CD14-positive monocyte (primary cell): ENCODE data around the gene GTF2H4. TPM values are rescaled to one million over a fixed set of nuclear protein-coding genes. Genes with fewer than 3 reads are reported as not detected.

ENCODE experiments used
- DNase-seq, 3 donors: peaks; one replicate each; pipeline ENCODE4 v3.0.0-alpha.2; 2011 to 2022
- H2AFZ ChIP-seq: 2 replicates; pipeline ENCODE4 v1.6.0; 2012; ENCODE audit warnings: mild to moderate bottlenecking, low read depth, low read length, inconsistent platforms; ENCODE audit not compliant: insufficient read depth, poor library complexity, severe bottlenecking
- H3K27ac ChIP-seq, 2 donors: 1 replicate in 1 of 2; 2 replicates in 1 of 2; pipeline ENCODE4 v1.5.1; 2012 to 2013; ENCODE audit warnings: low read length in 2 of 2, control low read depth in 1 of 2, inconsistent platforms in 1 of 2, low read depth in 1 of 2, mild to moderate bottlenecking in 1 of 2
- H3K27me3 ChIP-seq, 2 donors: one replicate each; pipeline versions ENCODE4 v1.6.0 to v1.6.1; 2011 to 2013; ENCODE audit warnings: low read length in 2 of 2; ENCODE audit not compliant: control insufficient read depth in 2 of 2, insufficient read depth in 2 of 2
- H3K36me3 ChIP-seq, 2 donors: replicated peaks in 1 of 2; 1 replicate in 1 of 2; 2 replicates in 1 of 2; pipeline versions ENCODE4 v1.5.1 to v1.6.1; 2012 to 2013; ENCODE audit warnings: low read length in 2 of 2, control low read depth in 1 of 2, inconsistent platforms in 1 of 2, mild to moderate bottlenecking in 1 of 2; ENCODE audit not compliant: insufficient read depth in 2 of 2, control insufficient read depth in 1 of 2
- H3K4me1 ChIP-seq, 2 donors: 1 replicate in 1 of 2; 2 replicates in 1 of 2; pipeline versions ENCODE4 v1.5.1 to v1.6.1; 2012 to 2013; ENCODE audit warnings: low read length in 2 of 2, control low read depth in 1 of 2, inconsistent platforms in 1 of 2, mild to moderate bottlenecking in 1 of 2, moderate library complexity in 1 of 2; ENCODE audit not compliant: insufficient read depth in 2 of 2, control insufficient read depth in 1 of 2
- H3K4me2 ChIP-seq: replicated peaks from 2 replicates; pipeline ENCODE3; 2012; ENCODE audit warnings: low read length, moderate library complexity, mild to moderate bottlenecking; ENCODE audit not compliant: poor library complexity, severe bottlenecking; ENCODE audit errors: extremely low read depth
- H3K4me3 ChIP-seq, 3 experiments: fragments of 200-600 bp in 1 of 3; sonication (generic) in 1 of 3; replicated peaks in 1 of 3; 1 replicate in 2 of 3; 2 replicates in 1 of 3; pipeline ENCODE4 v1.5.1; 2011 to 2013; ENCODE audit warnings: low read length in 3 of 3, mild to moderate bottlenecking in 3 of 3, control low read depth in 2 of 3, low read depth in 2 of 3, inconsistent platforms in 1 of 3, moderate library complexity in 1 of 3
- H3K79me2 ChIP-seq: 2 replicates; pipeline ENCODE4 v1.6.0; 2012; ENCODE audit warnings: mild to moderate bottlenecking, control low read depth, inconsistent platforms, low read length, moderate library complexity; ENCODE audit not compliant: insufficient read depth
- H3K9ac ChIP-seq: 2 replicates; pipeline ENCODE4 v1.6.0; 2017; ENCODE audit warnings: low read length, mild to moderate bottlenecking; ENCODE audit not compliant: insufficient read depth, poor library complexity, severe bottlenecking
- H3K9me3 ChIP-seq, 2 donors: replicated peaks in 1 of 2; 1 replicate in 1 of 2; 2 replicates in 1 of 2; pipeline versions ENCODE4 v1.5.1 to v1.6.1; 2012 to 2013; ENCODE audit warnings: low read length in 2 of 2, control low read depth in 1 of 2; ENCODE audit not compliant: control insufficient read depth in 1 of 2, insufficient read depth in 1 of 2
- H4K20me1 ChIP-seq: 2 replicates; pipeline ENCODE4 v1.6.0; 2012; ENCODE audit warnings: mild to moderate bottlenecking, low read length, control low read depth, moderate library complexity; ENCODE audit not compliant: insufficient read depth
- H3K27ac Mint-ChIP-seq, 7 donors: one replicate each; pipeline ENCODE4 v1.8.0; 2020; ENCODE audit warnings: mild to moderate bottlenecking in 7 of 7, mixed read lengths in 7 of 7, moderate library complexity in 6 of 7, inconsistent platforms in 2 of 7
- H3K27me3 Mint-ChIP-seq, 3 donors: one replicate each; pipeline ENCODE4 v1.8.0; 2021 to 2022; ENCODE audit warnings: low read depth in 3 of 3, mild to moderate bottlenecking in 3 of 3, mixed read lengths in 3 of 3, moderate library complexity in 3 of 3, inconsistent platforms in 1 of 3
- H3K36me3 Mint-ChIP-seq, 2 donors: one replicate each; pipeline ENCODE4 v1.8.0; 2020; ENCODE audit warnings: mixed read lengths in 2 of 2, inconsistent platforms in 1 of 2, mild to moderate bottlenecking in 1 of 2
- H3K4me1 Mint-ChIP-seq: one replicate; pipeline ENCODE4 v1.8.0; 2020; ENCODE audit warnings: mild to moderate bottlenecking, mixed read lengths
- H3K4me3 Mint-ChIP-seq, 2 donors: one replicate each; pipeline ENCODE4 v1.8.0; 2020; ENCODE audit warnings: mild to moderate bottlenecking in 2 of 2, mixed read lengths in 2 of 2, moderate library complexity in 1 of 2
- H3K9me3 Mint-ChIP-seq, 7 donors: one replicate each; pipeline ENCODE4 v1.8.0; 2020 to 2022; ENCODE audit warnings: mixed read lengths in 7 of 7, mild to moderate bottlenecking in 6 of 7, moderate library complexity in 6 of 7, inconsistent platforms in 2 of 7
- WGBS: methylation state at CpG from one replicate; pipeline ENCODE4 v1.1.5; 2013; ENCODE audit warnings: missing lambda C conversion rate; ENCODE audit not compliant: insufficient coverage; 5-methylcytosine and 5-hydroxymethylcytosine counted together
- intact Hi-C, 2 donors: fragments of 100-400 bp; cut with micrococcal nuclease; formaldehyde crosslinking; loops; one replicate each; pipeline versions ENCODE4 v1.15.0 to v1.15.1; 2023
- polyA plus RNA-seq, 3 donors: library from polyadenylated mRNA; depleted of rRNA in 1 of 3; unstranded in 2 of 3; stranded (reverse) in 1 of 3; fragments of 300-500 nt in 2 of 3; fragments of >200 nt in 1 of 3; fragmentation: Illumina TruSeq in 2 of 3; gene quantifications; 1 replicate in 2 of 3; 2 replicates in 1 of 3; pipeline ENCODE4 v1.2.3, GENCODE V29; 2012 to 2021
- TF ChIP-seq, protein P1 (sequence below): fragments of 200-600 bp; IDR thresholded peaks from one replicate; pipeline ENCODE4 v1.8.0; 2022; ENCODE audit warnings: antibody characterized with exemption, mild to moderate bottlenecking

GTF2H4 gene
- polyA plus RNA-seq, 3 donors = 3.6 to 14.5 (median 6.0) TPM

DNA sequence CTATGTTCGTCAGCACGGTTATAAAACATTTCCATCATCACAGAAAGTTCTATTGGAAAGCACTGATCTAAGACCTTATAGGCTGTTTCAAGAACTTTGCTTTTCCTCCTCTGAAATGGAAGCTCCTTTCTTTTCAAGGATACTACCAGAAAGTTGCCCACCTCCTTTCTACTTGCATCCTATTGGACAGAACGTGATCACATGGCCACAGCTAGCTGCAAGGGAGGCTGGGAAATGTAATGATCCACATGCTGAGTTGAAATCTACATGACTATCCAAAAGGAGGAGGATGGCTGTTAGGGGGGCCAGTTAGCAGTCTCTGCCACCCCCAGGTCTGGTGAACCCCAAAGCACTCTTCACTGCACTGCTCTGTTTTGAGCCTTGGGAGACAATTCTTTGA lies 20.7 kb downstream of the GTF2H4 start:
- intact Hi-C loops = no loop called here
- H3K27me3 Mint-ChIP-seq = peaks cover 0 to 7% (median 6%) of the 10 kb centered on the region in 3 donors
- H3K79me2 ChIP-seq = no peaks in the 10 kb centered on the region
- H3K36me3 ChIP-seq = peaks cover 23 to 32% of the 10 kb centered on the region in 2 donors
- no peak overlapping the region for H3K27ac ChIP-seq
- H3K4me3 Mint-ChIP-seq = no peak overlapping the region
- peaks cover 21 to 31% of the 10 kb centered on the region in 2 donors for H3K36me3 Mint-ChIP-seq
- no peaks in the 10 kb centered on the region for H4K20me1 ChIP-seq
- H3K27me3 ChIP-seq = no peaks in the 10 kb centered on the region
- H3K27ac Mint-ChIP-seq = no peak overlapping the region
- WGBS = no CpG with 5 or more reads among the region's 3 CpGs
- TF ChIP-seq, protein P1, sequence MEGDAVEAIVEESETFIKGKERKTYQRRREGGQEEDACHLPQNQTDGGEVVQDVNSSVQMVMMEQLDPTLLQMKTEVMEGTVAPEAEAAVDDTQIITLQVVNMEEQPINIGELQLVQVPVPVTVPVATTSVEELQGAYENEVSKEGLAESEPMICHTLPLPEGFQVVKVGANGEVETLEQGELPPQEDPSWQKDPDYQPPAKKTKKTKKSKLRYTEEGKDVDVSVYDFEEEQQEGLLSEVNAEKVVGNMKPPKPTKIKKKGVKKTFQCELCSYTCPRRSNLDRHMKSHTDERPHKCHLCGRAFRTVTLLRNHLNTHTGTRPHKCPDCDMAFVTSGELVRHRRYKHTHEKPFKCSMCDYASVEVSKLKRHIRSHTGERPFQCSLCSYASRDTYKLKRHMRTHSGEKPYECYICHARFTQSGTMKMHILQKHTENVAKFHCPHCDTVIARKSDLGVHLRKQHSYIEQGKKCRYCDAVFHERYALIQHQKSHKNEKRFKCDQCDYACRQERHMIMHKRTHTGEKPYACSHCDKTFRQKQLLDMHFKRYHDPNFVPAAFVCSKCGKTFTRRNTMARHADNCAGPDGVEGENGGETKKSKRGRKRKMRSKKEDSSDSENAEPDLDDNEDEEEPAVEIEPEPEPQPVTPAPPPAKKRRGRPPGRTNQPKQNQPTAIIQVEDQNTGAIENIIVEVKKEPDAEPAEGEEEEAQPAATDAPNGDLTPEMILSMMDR = no peak
- peaks cover 6 to 13% (median 9%) of the 10 kb centered on the region in 7 donors for H3K9me3 Mint-ChIP-seq
- no peak overlapping the region for H3K4me2 ChIP-seq
- no peaks in the 10 kb centered on the region for H3K4me1 ChIP-seq
- no peak for DNase-seq
- H3K4me3 ChIP-seq = no peak overlapping the region
- H3K4me1 Mint-ChIP-seq = peaks cover 3% of the 10 kb centered on the region
- peaks cover 0 to 4% of the 10 kb centered on the region in 2 donors for H3K9me3 ChIP-seq
- H3K9ac ChIP-seq = no peak overlapping the region
- no peak overlapping the region for H2AFZ ChIP-seq

DNA sequence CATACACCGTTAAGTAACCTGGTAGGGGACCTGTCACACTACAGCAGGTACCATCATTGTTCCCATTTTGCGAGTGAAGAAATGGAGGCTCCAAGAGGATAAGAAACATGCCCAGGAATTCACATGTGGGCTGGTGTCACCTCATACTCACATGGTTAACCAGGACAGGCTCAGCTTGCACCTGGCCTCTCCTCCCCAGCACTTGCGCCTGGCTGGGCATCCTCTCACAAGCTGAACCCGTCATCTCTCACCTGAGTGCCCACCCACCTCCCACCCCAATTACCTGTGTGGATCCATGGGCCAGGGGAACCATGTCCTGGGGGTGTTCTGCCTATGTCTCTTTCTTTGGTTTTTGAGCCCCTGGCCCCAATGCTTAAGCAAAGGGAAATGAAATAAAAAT lies 22.5 kb downstream of the GTF2H4 start:
- H3K4me2 ChIP-seq = no peak overlapping the region
- no peaks in the 10 kb centered on the region for H4K20me1 ChIP-seq
- no peaks in the 10 kb centered on the region for H3K4me1 ChIP-seq
- H3K4me3 ChIP-seq = no peak overlapping the region
- no peak overlapping the region for H2AFZ ChIP-seq
- peaks cover 13 to 16% of the 10 kb centered on the region in 2 donors for H3K36me3 ChIP-seq
- 100% methylated on average over 2 of the region's 4 CpGs for WGBS
- Mint-ChIP-seq H3K4me1 (peaks cover 10% of the 10 kb centered on the region), H3K27me3 (peaks cover 0 to 8% (median 7%) of the 10 kb centered on the region in 3 donors), H3K27ac (no peak overlapping the region), H3K9me3 (peaks cover 6 to 13% (median 9%) of the 10 kb centered on the region in 7 donors), H3K36me3 (peaks cover 15 to 20% of the 10 kb centered on the region in 2 donors), H3K4me3 (no peak overlapping the region)
- DNase-seq = no peak
- no peaks in the 10 kb centered on the region for H3K27me3 ChIP-seq
- no peaks in the 10 kb centered on the region for H3K79me2 ChIP-seq
- intact Hi-C loops = no loop called here
- H3K9ac ChIP-seq = no peak overlapping the region
- peaks cover 0 to 4% of the 10 kb centered on the region in 2 donors for H3K9me3 ChIP-seq
- TF ChIP-seq, protein P1 = no peak
- H3K27ac ChIP-seq = no peak overlapping the region
